Endodermal cell (in vitro differentiated cells): ENCODE measurements around the gene SUGT1. TPM values are rescaled to one million over a fixed set of nuclear protein-coding genes. Genes with fewer than 3 reads are reported as not detected.

ENCODE experiments used
- DNase-seq: peaks from one replicate; pipeline ENCODE4 v3.0.0-alpha.2; 2017
- H3K27ac ChIP-seq: 2 replicates; pipeline ENCODE4 v1.5.1; 2013; ENCODE audit warnings: mild to moderate bottlenecking, low read depth, low read length, moderate library complexity
- H3K27me3 ChIP-seq: 2 replicates; pipeline ENCODE4 v1.6.1; 2013; ENCODE audit warnings: mild to moderate bottlenecking, low read length, moderate library complexity; ENCODE audit not compliant: insufficient read depth, control insufficient read depth, poor library complexity, severe bottlenecking
- H3K36me3 ChIP-seq: 2 replicates; pipeline ENCODE4 v1.7.0; 2013; ENCODE audit warnings: mild to moderate bottlenecking, low read length, moderate library complexity; ENCODE audit not compliant: control insufficient read depth, insufficient read depth
- H3K4me1 ChIP-seq: one replicate; pipeline ENCODE4 v1.7.0; 2013; ENCODE audit warnings: low read length; ENCODE audit not compliant: control insufficient read depth, insufficient read depth
- H3K4me3 ChIP-seq: 2 replicates; pipeline ENCODE4 v1.5.1; 2013; ENCODE audit warnings: mild to moderate bottlenecking, low read length, moderate library complexity
- H3K9ac ChIP-seq: 2 replicates; pipeline ENCODE4 v1.6.1; 2013; ENCODE audit warnings: mild to moderate bottlenecking, low read length, moderate library complexity; ENCODE audit not compliant: poor library complexity, severe bottlenecking; ENCODE audit errors: extremely low read depth
- H3K9me3 ChIP-seq: 2 replicates; pipeline ENCODE4 v1.6.1; 2013; ENCODE audit warnings: mild to moderate bottlenecking, low read length, moderate library complexity; ENCODE audit not compliant: control insufficient read depth
- H3K27ac Mint-ChIP-seq: 2 replicates; pipeline ENCODE4 v1.8.0; 2020; ENCODE audit warnings: mixed read lengths
- H3K27me3 Mint-ChIP-seq: 2 replicates; pipeline ENCODE4 v1.8.0; 2021; ENCODE audit warnings: mild to moderate bottlenecking, mixed read lengths; ENCODE audit not compliant: insufficient read depth
- H3K36me3 Mint-ChIP-seq: 2 replicates; pipeline ENCODE4 v1.8.0; 2020; ENCODE audit warnings: low read depth, mixed read lengths
- H3K4me1 Mint-ChIP-seq: 2 replicates; pipeline ENCODE4 v1.8.0; 2020; ENCODE audit warnings: mixed read lengths
- H3K4me3 Mint-ChIP-seq: 2 replicates; pipeline ENCODE4 v1.8.0; 2020; ENCODE audit warnings: mild to moderate bottlenecking, moderate library complexity, mixed read lengths
- H3K9me3 Mint-ChIP-seq: 2 replicates; pipeline ENCODE4 v1.8.0; 2020; ENCODE audit warnings: mild to moderate bottlenecking, mixed read lengths
- WGBS, 2 experiments: methylation state at CpG; one replicate each; pipeline versions ENCODE4 v1.1.5 to v1.1.7; 2013; ENCODE audit warnings: missing lambda C conversion rate in 2 of 2, mixed read lengths in 1 of 2; ENCODE audit not compliant: insufficient coverage in 1 of 2, insufficient read length in 1 of 2; 5-methylcytosine and 5-hydroxymethylcytosine counted together
- total RNA-seq, 2 donors: library from RNA; stranded (reverse); fragmentation: NEBNext Ultra II Directional in 1 of 2; extraction: Animal tissue kit (Norgen Biotek cat#: 25700) in 1 of 2; gene quantifications; 2 replicates in 1 of 2; 3 replicates in 1 of 2; pipeline ENCODE4 v1.2.1, GENCODE V29; 2021
- TF ChIP-seq, protein P1 (sequence below): fragments of 200-600 bp; sonication (generic); conservative IDR thresholded peaks from 2 replicates; pipeline ENCODE4 v1.5.0; 2021; ENCODE audit warnings: antibody characterized with exemption, mild to moderate bottlenecking

SUGT1 gene
- total RNA-seq, 2 donors from 2014 or later: 73.3 to 85.8 TPM

DNA sequence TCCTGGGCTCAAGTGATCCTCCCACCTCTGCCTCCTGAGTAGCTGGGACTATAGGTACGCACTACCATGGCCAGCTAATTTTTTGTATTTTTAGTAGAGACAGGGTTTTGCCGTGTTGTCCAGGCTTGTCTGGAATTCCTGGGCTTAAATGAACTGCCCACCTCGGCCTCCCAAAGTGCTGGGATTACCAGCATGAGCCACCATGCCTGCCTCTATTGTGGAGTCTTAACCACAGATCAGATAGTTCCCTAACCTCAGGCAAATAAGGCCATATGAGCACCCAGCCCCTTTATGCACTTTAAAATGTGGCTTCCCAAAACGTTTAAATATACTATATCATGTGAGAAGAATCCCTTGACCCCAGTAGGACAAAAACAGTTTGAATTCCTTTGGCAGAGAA lies 70.5 kb downstream of the SUGT1 start:
- no peaks in the 10 kb centered on the region for H3K36me3 ChIP-seq
- WGBS, 2 experiments: 83 to 96% methylated on average over 3 to 4 of the region's 4 CpGs
- H3K27ac ChIP-seq: no peak overlapping the region
- peaks cover 6% of the 10 kb centered on the region for H3K27me3 Mint-ChIP-seq
- no peak overlapping the region for H3K4me3 ChIP-seq
- H3K27me3 ChIP-seq: no peaks in the 10 kb centered on the region
- no peaks in the 10 kb centered on the region for H3K36me3 Mint-ChIP-seq
- no peaks in the 10 kb centered on the region for H3K4me1 ChIP-seq
- TF ChIP-seq, protein P1, sequence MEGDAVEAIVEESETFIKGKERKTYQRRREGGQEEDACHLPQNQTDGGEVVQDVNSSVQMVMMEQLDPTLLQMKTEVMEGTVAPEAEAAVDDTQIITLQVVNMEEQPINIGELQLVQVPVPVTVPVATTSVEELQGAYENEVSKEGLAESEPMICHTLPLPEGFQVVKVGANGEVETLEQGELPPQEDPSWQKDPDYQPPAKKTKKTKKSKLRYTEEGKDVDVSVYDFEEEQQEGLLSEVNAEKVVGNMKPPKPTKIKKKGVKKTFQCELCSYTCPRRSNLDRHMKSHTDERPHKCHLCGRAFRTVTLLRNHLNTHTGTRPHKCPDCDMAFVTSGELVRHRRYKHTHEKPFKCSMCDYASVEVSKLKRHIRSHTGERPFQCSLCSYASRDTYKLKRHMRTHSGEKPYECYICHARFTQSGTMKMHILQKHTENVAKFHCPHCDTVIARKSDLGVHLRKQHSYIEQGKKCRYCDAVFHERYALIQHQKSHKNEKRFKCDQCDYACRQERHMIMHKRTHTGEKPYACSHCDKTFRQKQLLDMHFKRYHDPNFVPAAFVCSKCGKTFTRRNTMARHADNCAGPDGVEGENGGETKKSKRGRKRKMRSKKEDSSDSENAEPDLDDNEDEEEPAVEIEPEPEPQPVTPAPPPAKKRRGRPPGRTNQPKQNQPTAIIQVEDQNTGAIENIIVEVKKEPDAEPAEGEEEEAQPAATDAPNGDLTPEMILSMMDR: no peak
- H3K4me1 Mint-ChIP-seq: peaks cover 7% of the 10 kb centered on the region
- H3K9ac ChIP-seq: no peak overlapping the region
- DNase-seq: no peak
- H3K9me3 Mint-ChIP-seq: peaks cover 28% of the 10 kb centered on the region
- no peaks in the 10 kb centered on the region for H3K9me3 ChIP-seq
- H3K4me3 Mint-ChIP-seq: no peak overlapping the region
- H3K27ac Mint-ChIP-seq: no peak overlapping the region

DNA sequence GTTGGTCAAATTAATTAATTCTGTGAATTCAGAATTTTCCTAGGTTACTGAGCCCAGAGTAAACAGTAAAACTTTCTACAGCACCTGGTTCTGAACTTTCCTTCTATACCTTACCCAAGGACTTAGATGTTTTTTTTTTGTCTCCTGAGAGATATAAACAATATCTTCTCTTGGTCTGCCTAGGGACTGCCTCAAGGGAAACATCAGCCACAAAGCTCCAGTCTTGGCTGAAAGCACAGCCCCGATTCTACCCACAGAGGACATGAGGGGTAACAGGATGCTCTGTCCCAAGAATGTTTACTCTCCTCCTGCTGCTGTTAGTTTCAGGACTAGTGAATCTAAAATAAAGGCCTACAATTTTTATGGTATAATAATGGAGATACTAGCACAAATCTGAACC lies 72.7 kb downstream of the SUGT1 start:
- Histone ChIP-seq H3K27me3 (no peaks in the 10 kb centered on the region), H3K4me1 (no peaks in the 10 kb centered on the region), H3K36me3 (no peaks in the 10 kb centered on the region), H3K27ac (no peak overlapping the region), H3K9ac (no peak overlapping the region), H3K4me3 (no peak overlapping the region), H3K9me3 (no peaks in the 10 kb centered on the region)
- peaks cover 9% of the 10 kb centered on the region for H3K4me1 Mint-ChIP-seq
- peaks cover 9% of the 10 kb centered on the region for H3K9me3 Mint-ChIP-seq
- no peak overlapping the region for H3K4me3 Mint-ChIP-seq
- H3K27ac Mint-ChIP-seq: no peak overlapping the region
- H3K27me3 Mint-ChIP-seq: no peaks in the 10 kb centered on the region
- 96 to 100% methylated on average over 1 of the region's 1 CpG for WGBS, 2 experiments
- H3K36me3 Mint-ChIP-seq: no peaks in the 10 kb centered on the region
- TF ChIP-seq, protein P1: no peak
- no peak for DNase-seq

DNA sequence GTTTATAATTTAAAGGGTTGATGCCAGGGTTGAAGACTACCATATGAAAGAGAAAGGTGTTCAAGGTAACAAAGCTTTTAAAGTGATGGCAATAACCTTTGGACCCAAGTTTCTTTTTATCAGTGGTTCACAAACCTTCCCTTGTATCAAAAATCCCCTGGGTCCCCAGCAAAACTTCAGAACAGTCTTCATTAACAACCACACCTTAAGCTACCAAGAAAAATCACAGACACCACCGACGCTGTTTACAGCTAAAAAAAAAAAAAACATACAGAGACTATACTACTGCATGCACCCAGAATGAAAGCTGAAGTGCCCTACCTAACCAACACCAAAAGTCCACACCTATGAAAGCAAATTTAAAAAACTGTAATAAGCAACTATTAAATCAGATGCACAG lies 73.6 kb downstream of the SUGT1 start:
- no peaks in the 10 kb centered on the region for H3K36me3 ChIP-seq
- no peaks in the 10 kb centered on the region for H3K9me3 ChIP-seq
- TF ChIP-seq, protein P1: no peak
- H3K4me1 ChIP-seq: no peaks in the 10 kb centered on the region
- no peak overlapping the region for H3K27ac Mint-ChIP-seq
- 87% methylated on average over 2 of the region's 2 CpGs; no CpG with 5 or more reads in 1 of the 2 experiments for WGBS, 2 experiments
- no peak overlapping the region for H3K4me3 ChIP-seq
- no peaks in the 10 kb centered on the region for H3K27me3 ChIP-seq
- no peaks in the 10 kb centered on the region for H3K36me3 Mint-ChIP-seq
- no peak overlapping the region for H3K27ac ChIP-seq
- H3K9me3 Mint-ChIP-seq: peaks cover 4% of the 10 kb centered on the region
- DNase-seq: no peak
- H3K4me1 Mint-ChIP-seq: peaks cover 9% of the 10 kb centered on the region
- no peak overlapping the region for H3K4me3 Mint-ChIP-seq
- H3K27me3 Mint-ChIP-seq: no peaks in the 10 kb centered on the region
- no peak overlapping the region for H3K9ac ChIP-seq
